Loucy (cell line): ENCODE measurements around the gene PDCL3.

ENCODE experiments used
- EZH2phosphoT487 ChIP-seq: fragments of 200-600 bp; IDR thresholded peaks from 2 replicates; pipeline ENCODE4 v1.6.1; 2018; ENCODE audit warnings: antibody characterized with exemption, mild to moderate bottlenecking, moderate library complexity, borderline replicate concordance
- TF ChIP-seq, protein P1 (sequence below): fragments of 200-600 bp; sonication (generic); conservative IDR thresholded peaks from 2 replicates; pipeline ENCODE4 v1.5.1; 2014; ENCODE audit warnings: mild to moderate bottlenecking, antibody characterized with exemption, low read length

DNA sequence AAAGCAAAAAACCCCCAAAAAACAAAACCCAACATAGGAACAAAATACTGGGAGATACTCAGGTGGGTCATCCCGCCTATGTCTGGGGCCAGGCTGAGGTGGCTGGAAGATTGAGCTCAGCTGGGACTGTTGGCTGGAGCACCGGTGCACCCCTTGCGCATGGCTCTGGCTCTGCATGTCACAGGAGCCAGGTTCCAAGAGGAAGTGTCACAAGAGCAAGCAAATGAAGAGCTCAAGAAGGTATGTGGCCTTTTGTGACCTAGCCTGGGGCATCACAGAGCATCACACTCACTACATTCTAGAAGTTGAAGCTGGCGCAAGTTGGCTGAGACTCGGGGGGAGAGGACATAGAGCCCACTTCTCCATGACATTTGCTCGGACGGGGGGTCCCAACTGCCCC is 40.6 kb downstream of the PDCL3 start:
- TF ChIP-seq, protein P1, sequence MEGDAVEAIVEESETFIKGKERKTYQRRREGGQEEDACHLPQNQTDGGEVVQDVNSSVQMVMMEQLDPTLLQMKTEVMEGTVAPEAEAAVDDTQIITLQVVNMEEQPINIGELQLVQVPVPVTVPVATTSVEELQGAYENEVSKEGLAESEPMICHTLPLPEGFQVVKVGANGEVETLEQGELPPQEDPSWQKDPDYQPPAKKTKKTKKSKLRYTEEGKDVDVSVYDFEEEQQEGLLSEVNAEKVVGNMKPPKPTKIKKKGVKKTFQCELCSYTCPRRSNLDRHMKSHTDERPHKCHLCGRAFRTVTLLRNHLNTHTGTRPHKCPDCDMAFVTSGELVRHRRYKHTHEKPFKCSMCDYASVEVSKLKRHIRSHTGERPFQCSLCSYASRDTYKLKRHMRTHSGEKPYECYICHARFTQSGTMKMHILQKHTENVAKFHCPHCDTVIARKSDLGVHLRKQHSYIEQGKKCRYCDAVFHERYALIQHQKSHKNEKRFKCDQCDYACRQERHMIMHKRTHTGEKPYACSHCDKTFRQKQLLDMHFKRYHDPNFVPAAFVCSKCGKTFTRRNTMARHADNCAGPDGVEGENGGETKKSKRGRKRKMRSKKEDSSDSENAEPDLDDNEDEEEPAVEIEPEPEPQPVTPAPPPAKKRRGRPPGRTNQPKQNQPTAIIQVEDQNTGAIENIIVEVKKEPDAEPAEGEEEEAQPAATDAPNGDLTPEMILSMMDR: no peak
- TF ChIP-seq EZH2phosphoT487: no peak
